Thoracic aorta (tissue), 2 donors: ENCODE measurements around the gene OR52N2. TPM values are rescaled to one million over a fixed set of nuclear protein-coding genes. Genes with fewer than 3 reads are reported as not detected.

Source experiments
- ATAC-seq: fragments of 150-250 bp; one replicate; pipeline ENCODE4 v1.8.0; 2017; ENCODE audit warnings: low read depth; ENCODE audit not compliant: insufficient number of reproducible peaks, low FRiP score
- DNase-seq: peaks from one replicate; pipeline ENCODE4 v3.0.0-alpha.2; 2020; ENCODE audit warnings: low spot score
- H3K27ac ChIP-seq, 2 donors: fragments of 200-600 bp; sonication (generic); 1 replicate in 1 of 2; 2 replicates in 1 of 2; pipeline ENCODE4 v1.5.1; 2016; ENCODE audit warnings: mild to moderate bottlenecking in 2 of 2, moderate library complexity in 2 of 2
- H3K27me3 ChIP-seq: fragments of 200-600 bp; sonication (generic); replicated peaks from 2 replicates; pipeline ENCODE4 v1.6.0; 2016; ENCODE audit warnings: mild to moderate bottlenecking; ENCODE audit not compliant: insufficient read depth
- H3K36me3 ChIP-seq: fragments of 200-600 bp; sonication (generic); one replicate; pipeline ENCODE4 v1.5.1; 2016
- H3K4me1 ChIP-seq, 2 donors: fragments of 200-600 bp; sonication (generic); 1 replicate in 1 of 2; 2 replicates in 1 of 2; pipeline versions ENCODE4 v1.5.1 to v1.6.0; 2016; ENCODE audit warnings: low read depth in 2 of 2, mild to moderate bottlenecking in 1 of 2; ENCODE audit not compliant: control insufficient read depth in 1 of 2
- H3K4me3 ChIP-seq: fragments of 200-600 bp; sonication (generic); 2 replicates; pipeline ENCODE4 v1.5.1; 2016; ENCODE audit warnings: mild to moderate bottlenecking
- H3K9me3 ChIP-seq: fragments of 200-600 bp; sonication (generic); 2 replicates; pipeline ENCODE4 v1.5.1; 2016
- total RNA-seq, 2 donors: library from RNA; depleted of rRNA; stranded (reverse); fragments of >200 nt; gene quantifications; one replicate each; pipeline versions ENCODE4 v1.1.0 to v1.2.3, GENCODE V29; 2016
- TF ChIP-seq, protein P1 (sequence below): fragments of 200-600 bp; sonication (generic); IDR thresholded peaks from one replicate; pipeline ENCODE4 v1.5.1; 2019; ENCODE audit warnings: antibody characterized with exemption

OR52N2 gene
- total RNA-seq: not detected

DNA sequence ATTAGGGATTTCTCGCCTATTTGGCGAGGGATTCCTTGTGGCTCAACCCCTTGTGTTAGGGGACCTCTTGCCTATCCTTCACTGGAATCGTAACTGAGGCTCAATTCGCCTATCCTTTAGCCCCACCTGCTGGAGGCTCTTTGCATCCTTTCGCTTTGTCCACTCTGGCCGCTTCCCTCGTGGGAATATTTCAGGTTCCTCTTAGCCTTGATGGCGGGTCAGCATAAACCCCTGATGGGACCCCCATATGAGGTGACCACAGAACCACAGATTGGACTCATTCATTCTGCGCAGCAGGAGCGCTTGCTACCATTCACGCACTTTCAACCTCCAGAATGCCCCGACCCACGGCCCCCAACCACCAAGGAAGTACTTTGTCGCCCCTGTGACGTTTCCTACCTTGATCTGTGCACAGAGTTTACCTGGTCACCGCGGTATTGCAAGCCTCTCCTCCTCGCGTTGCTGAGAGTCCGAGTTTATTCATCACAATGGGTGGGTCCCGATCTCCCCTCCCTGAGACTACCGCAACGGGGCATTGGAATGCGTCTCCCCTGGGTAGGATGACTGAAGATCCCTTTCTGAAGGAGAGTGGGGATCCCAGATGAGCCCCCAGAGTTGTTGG, at the start of gene OR52N2:
Gene OR52N2 (plus strand): TSS at position 425 of the 622 bp plus-strand sequence. CDS start 11,412 bp downstream, outside the sequence.
- H3K27ac ChIP-seq: no peak within 1 kb of the TSS
- no peaks in the 10 kb centered on the region for H3K36me3 ChIP-seq
- TF ChIP-seq, protein P1, sequence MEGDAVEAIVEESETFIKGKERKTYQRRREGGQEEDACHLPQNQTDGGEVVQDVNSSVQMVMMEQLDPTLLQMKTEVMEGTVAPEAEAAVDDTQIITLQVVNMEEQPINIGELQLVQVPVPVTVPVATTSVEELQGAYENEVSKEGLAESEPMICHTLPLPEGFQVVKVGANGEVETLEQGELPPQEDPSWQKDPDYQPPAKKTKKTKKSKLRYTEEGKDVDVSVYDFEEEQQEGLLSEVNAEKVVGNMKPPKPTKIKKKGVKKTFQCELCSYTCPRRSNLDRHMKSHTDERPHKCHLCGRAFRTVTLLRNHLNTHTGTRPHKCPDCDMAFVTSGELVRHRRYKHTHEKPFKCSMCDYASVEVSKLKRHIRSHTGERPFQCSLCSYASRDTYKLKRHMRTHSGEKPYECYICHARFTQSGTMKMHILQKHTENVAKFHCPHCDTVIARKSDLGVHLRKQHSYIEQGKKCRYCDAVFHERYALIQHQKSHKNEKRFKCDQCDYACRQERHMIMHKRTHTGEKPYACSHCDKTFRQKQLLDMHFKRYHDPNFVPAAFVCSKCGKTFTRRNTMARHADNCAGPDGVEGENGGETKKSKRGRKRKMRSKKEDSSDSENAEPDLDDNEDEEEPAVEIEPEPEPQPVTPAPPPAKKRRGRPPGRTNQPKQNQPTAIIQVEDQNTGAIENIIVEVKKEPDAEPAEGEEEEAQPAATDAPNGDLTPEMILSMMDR: peak; percentile 70
- H3K9me3 ChIP-seq: peaks cover 3% of the 10 kb centered on the region
- DNase-seq (no peak), ATAC-seq (peak; percentile 90)
- H3K27me3 ChIP-seq: no peaks in the 10 kb centered on the region
- peak within 1 kb of the TSS; percentile 73 for H3K4me3 ChIP-seq
- peaks cover 5 to 6% of the 10 kb centered on the region in 2 donors for H3K4me1 ChIP-seq

DNA sequence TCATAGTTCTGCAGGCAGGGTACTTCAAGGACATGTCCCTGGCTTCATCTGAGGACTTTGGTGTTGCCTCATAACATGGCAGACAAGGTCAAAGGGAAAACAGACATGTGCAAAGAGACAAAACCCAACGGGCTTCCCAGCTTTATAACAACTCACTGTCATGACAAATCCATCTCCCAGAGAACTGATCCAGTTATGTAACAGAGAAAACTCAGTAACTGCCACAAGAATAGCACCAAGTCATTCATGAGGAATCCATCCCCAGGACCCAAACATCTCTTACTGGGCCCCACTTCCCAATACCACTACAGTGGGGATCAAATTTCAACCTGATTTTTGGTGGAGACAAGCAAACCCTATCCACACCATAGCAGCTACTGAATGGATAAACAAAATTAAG, 41.7 kb upstream of the OR52N2 start:
- Histone ChIP-seq H3K36me3 (no peaks in the 10 kb centered on the region), H3K4me3 (no peak overlapping the region), H3K27ac (no peak overlapping the region), H3K9me3 (no peaks in the 10 kb centered on the region), H3K27me3 (no peaks in the 10 kb centered on the region), H3K4me1 (no peaks in the 10 kb centered on the region)
- ATAC-seq (no peak), DNase-seq (no peak)
- TF ChIP-seq, protein P1: no peak

DNA sequence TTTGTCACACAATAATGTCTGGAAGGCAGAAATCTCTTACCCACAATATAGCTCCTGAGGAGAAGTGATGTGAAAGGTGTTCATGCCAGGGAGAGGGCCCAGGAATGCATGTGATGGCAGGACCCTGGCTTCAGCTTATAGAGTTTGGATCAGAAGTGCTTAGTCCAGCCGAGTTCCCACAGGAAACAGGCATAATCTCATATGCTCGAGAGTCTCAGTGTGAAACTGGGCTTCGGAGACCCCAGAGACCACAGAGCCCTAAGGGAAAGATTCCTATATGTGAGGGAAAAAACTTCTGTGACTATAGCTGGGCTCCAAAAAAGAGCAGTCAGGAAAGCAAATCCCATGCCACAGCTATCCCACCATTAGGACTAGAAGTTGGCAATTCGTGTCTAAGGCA, 25.5 kb upstream of the OR52N2 start, which contains the start of gene OR52N5:
Gene OR52N5 (minus strand): TSS at position 101 of the 400 bp plus-strand sequence. CDS start 4,721 bp downstream, outside the sequence.
- no peak for DNase-seq
- TF ChIP-seq, protein P1: no peak
- Histone ChIP-seq H3K4me1 (no peaks in the 10 kb centered on the region), H3K27ac (no peak within 1 kb of the TSS), H3K9me3 (no peaks in the 10 kb centered on the region), H3K27me3 (no peaks in the 10 kb centered on the region), H3K4me3 (no peak within 1 kb of the TSS), H3K36me3 (no peaks in the 10 kb centered on the region)
- ATAC-seq: no peak

DNA sequence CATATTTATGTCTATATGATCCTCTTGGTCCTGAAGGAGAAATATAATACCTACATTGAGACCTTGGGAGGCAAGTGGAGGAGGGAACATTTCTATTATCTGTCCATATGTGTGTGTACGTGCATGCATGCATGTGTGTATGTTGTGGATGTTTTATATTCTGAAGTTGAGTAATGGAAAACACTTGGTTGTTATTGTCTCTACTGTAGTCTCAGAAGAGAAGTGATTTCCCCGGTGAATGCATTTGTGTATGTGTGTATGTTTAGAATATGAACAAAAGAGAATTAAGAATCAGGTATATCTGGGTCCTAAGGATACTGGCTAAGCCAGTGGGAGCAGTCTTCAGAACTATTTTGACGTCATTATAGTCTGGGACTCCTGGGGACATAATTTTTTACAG, 17.6 kb upstream of the OR52N2 start, which contains the start of gene OR52N1:
Gene OR52N1 (minus strand): TSS at position 101 of the 400 bp plus-strand sequence. CDS start 2,449 bp downstream, outside the sequence.
- no peaks in the 10 kb centered on the region for H3K36me3 ChIP-seq
- no peak within 1 kb of the TSS for H3K27ac ChIP-seq
- DNase-seq (no peak), ATAC-seq (no peak)
- TF ChIP-seq, protein P1: no peak
- no peak within 1 kb of the TSS for H3K4me3 ChIP-seq
- H3K4me1 ChIP-seq: no peaks in the 10 kb centered on the region
- H3K9me3 ChIP-seq: no peaks in the 10 kb centered on the region
- H3K27me3 ChIP-seq: no peaks in the 10 kb centered on the region

DNA sequence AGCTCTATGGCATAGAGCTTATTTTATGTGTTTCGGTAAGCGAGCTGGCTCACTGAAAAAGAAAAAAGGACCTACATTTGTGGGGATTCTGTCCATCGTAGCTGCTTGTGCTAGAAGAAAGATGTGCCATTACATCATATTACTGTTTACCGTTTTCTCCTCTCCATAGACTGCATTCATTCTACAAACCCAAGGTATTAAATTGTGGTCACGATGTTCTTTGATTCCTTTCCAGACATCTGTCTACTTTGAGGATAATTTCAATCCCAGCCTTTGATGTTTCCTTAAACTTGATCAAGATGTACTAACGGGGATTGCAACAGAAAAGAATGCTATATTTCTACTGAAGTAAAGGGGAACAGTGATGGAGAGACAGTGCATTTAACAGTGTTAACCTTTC, 12.2 kb upstream of the OR52N2 start:
- no peak for DNase-seq
- H3K36me3 ChIP-seq: no peaks in the 10 kb centered on the region
- TF ChIP-seq, protein P1: no peak
- no peaks in the 10 kb centered on the region for H3K27me3 ChIP-seq
- H3K4me3 ChIP-seq: no peak overlapping the region
- no peak overlapping the region for H3K27ac ChIP-seq
- no peaks in the 10 kb centered on the region for H3K4me1 ChIP-seq
- ATAC-seq: no peak
- no peaks in the 10 kb centered on the region for H3K9me3 ChIP-seq
